PC-3 (cell line): ENCODE data around the gene PEX10. TPM values are rescaled to one million over a fixed set of nuclear protein-coding genes. Genes with fewer than 3 reads are reported as not detected.

Experiments
- ATAC-seq: fragments of 200-7000 bp; cut with Tn5 transposase; 2 replicates; pipeline ENCODE4 v1.9.1; 2020; ENCODE audit warnings: mild to moderate bottlenecking, moderate library complexity
- BruUV-seq: library from RNA; stranded (reverse); fragments of 400-500 nt; replicated peaks from 2 replicates; lab custom pipeline; 2021; lab: Mats Ljungman, UMichigan
- CTCF ChIA-PET: fragments of 300-600 bp; sonication (Branson Sonifier 250); formaldehyde crosslinking; loops from one replicate; lab custom pipeline; 2022; ENCODE audit warnings: antibody characterized with exemption; lab: Charles Lee
- POLR2A ChIA-PET: fragments of 300-600 bp; sonication (Branson Sonifier 250); formaldehyde crosslinking; loops from one replicate; lab custom pipeline; 2022; ENCODE audit warnings: antibody characterized with exemption; ENCODE audit not compliant: unreplicated experiment; lab: Charles Lee
- DNase-seq: peaks from one replicate; pipeline ENCODE4 v3.0.0-alpha.2; 2015
- H2AFZ ChIP-seq: fragments of 300-600 bp; sonication (generic); 2 replicates; pipeline ENCODE4 v1.6.0; 2016; ENCODE audit warnings: antibody characterized with exemption, low read length
- H3F3A ChIP-seq: fragments of 300-600 bp; sonication (generic); one replicate; pipeline ENCODE4 v1.6.0; 2017; ENCODE audit warnings: antibody characterized with exemption, low read length, control low read depth, mild to moderate bottlenecking; ENCODE audit not compliant: unreplicated experiment
- H3K27ac ChIP-seq: fragments of 300-600 bp; sonication (generic); 2 replicates; pipeline ENCODE4 v1.5.1; 2016; ENCODE audit warnings: mild to moderate bottlenecking, low read length
- H3K27me3 ChIP-seq: fragments of 300-600 bp; sonication (generic); 2 replicates; pipeline ENCODE4 v1.6.1; 2016; ENCODE audit warnings: low read length, mixed read lengths
- H3K36me3 ChIP-seq: fragments of 300-600 bp; sonication (generic); 2 replicates; pipeline ENCODE4 v1.6.1; 2016; ENCODE audit warnings: low read depth, mixed run types, low read length, mixed read lengths
- H3K4me1 ChIP-seq: fragments of 300-600 bp; sonication (generic); 2 replicates; pipeline ENCODE4 v1.5.1; 2016; ENCODE audit warnings: low read length; ENCODE audit not compliant: insufficient read depth
- H3K4me2 ChIP-seq: fragments of 300-600 bp; sonication (generic); 2 replicates; pipeline ENCODE4 v1.6.0; 2016; ENCODE audit warnings: low read length
- H3K4me3 ChIP-seq: fragments of 300-600 bp; sonication (generic); 2 replicates; pipeline ENCODE4 v1.5.1; 2016; ENCODE audit warnings: mild to moderate bottlenecking, low read length, mixed read lengths
- H3K79me2 ChIP-seq: fragments of 300-600 bp; sonication (generic); 2 replicates; pipeline ENCODE4 v1.6.1; 2017; ENCODE audit warnings: low read length, mixed read lengths
- H3K9ac ChIP-seq: fragments of 300-600 bp; sonication (generic); 2 replicates; pipeline ENCODE4 v1.6.0; 2016; ENCODE audit warnings: mild to moderate bottlenecking, low read length
- H3K9me2 ChIP-seq: fragments of 300-600 bp; sonication (generic); replicated peaks from 2 replicates; pipeline ENCODE4 v1.6.1; 2016; ENCODE audit warnings: mixed run types, low read length, mixed read lengths
- H3K9me3 ChIP-seq: fragments of 300-600 bp; sonication (generic); 2 replicates; pipeline ENCODE4 v1.6.1; 2016; ENCODE audit warnings: low read length, mixed read lengths
- H4K20me1 ChIP-seq: fragments of 300-600 bp; sonication (generic); 2 replicates; pipeline ENCODE4 v1.6.1; 2016; ENCODE audit warnings: low read length, mixed read lengths
- CTCF ChIP-seq: fragments of 300-600 bp; sonication (generic); conservative IDR thresholded peaks from 2 replicates; pipeline ENCODE4 v1.5.1; 2017; ENCODE audit warnings: antibody characterized with exemption, low read depth, mild to moderate bottlenecking, low read length
- EZH2 ChIP-seq: fragments of 300-600 bp; sonication (generic); IDR thresholded peaks from one replicate; pipeline ENCODE4 v1.6.1; 2017; ENCODE audit warnings: antibody characterized with exemption, mild to moderate bottlenecking, low read length; ENCODE audit not compliant: unreplicated experiment
- EZH2phosphoT487 ChIP-seq: fragments of 300-600 bp; sonication (generic); IDR thresholded peaks from 2 replicates; pipeline ENCODE4 v1.6.1; 2018; ENCODE audit warnings: mild to moderate bottlenecking, antibody characterized with exemption, low read length, borderline replicate concordance
- intact Hi-C: fragments of 100-400 bp; cut with micrococcal nuclease; formaldehyde crosslinking; loops from 2 replicates; pipeline ENCODE4 v1.9.0; 2023
- total RNA-seq: library from RNA; depleted of rRNA; stranded (reverse); fragments of >200 nt; gene quantifications from 2 replicates; pipeline ENCODE4 v1.2.3, GENCODE V29; 2014

Gene PEX10
- total RNA-seq, 1 experiment from 2014 or later, result 100 TPM

DNA sequence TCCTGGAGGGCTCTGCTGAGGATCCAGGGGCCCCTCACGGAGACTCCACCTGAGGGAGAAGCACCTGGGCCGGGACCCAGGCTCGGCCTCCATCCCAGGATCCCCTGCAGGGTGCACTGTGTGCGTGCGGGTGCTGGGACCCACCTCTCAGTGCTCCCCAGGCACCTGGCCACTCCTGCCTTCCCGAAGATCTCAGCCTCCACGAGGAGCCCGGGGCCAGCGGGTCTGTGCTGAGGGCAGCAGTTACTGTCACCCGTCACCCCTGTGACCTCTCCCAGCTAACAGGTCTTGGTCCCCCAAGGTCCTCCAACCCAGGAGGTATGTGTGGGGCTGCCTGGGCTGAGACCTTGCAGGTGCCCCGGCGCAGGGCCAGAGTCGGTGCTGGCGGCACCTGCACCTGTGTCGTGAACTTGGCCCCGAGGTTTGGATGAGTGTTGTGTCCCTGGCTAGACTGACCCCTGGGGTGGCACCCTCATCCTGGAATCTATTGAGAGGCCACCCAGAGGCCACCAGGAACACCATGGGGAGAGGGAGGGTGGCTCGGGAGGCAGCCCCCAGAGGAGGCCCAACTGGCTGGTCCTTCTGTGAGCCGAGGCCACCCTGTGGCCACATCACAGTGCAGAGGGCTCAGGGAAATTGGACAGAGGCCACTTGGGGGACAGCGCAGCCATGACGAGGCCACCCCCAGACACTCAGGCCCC is 38.7 kb downstream of the PEX10 start:
- intact Hi-C loops, result no loop called here
- TF ChIP-seq CTCF, result no peak
- TF ChIP-seq EZH2, result no peak
- TF ChIP-seq EZH2phosphoT487, result no peak
- ATAC-seq (no peak), DNase-seq (no peak)
- Histone ChIP-seq H3K79me2 (no peaks in the 10 kb centered on the region), H2AFZ (no peak overlapping the region), H3K36me3 (no peaks in the 10 kb centered on the region), H4K20me1 (no peaks in the 10 kb centered on the region), H3K4me3 (no peak overlapping the region), H3K27ac (no peak overlapping the region), H3K4me2 (no peak overlapping the region), H3K9me3 (no peaks in the 10 kb centered on the region), H3K27me3 (no peaks in the 10 kb centered on the region), H3K4me1 (peaks cover 12% of the 10 kb centered on the region), H3F3A (no peaks in the 10 kb centered on the region), H3K9me2 (no peaks in the 10 kb centered on the region), H3K9ac (no peak overlapping the region)
- ChIA-PET POLR2A (no interaction called here), CTCF (no interaction called here)
- no TSS peak for BruUV-seq

DNA sequence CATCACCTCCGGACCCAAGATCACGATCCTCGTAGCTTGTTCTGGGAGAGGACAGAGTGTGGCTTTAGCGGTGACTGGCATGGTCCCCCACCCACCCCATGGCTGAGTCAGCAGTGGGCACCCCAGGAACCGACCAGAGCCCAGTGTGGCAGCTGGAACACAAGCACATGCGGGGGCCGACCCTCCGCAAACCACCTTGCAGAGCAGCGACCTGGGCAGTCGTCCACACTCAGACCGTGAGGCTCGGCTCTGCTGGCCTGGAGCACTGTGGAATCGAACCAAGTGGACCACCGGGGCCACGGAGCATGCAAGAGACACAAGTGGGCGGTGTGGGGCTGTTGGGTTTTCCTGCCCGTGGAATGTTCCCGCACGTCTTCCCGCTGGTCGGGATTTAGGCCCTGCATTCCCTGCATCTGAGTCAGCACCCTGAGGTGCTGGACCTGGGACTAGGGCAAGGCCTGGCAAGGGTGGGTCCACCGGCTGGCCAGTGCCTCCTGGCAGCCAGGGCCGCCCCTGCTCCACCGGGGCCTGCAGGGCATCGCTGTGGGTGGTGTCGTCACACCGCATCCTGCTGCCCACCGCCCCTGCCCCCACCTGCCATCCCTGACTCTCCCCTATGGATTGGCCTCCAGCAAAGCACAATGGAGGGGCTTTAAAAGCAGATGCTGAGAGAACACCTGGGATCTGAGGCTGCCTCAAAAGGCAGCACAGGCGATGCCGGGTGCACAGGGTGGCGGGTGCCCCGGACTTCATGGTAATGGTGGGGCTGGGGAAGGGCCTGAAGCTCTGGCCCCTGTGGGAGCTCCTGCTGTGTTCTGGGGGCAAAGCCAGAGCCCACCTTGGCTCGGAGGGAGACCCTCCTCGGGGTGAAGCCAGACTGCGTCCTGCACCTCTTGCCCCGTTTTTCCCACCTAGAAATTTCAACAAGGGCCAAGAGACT is 39.5 kb downstream of the PEX10 start:
- Histone ChIP-seq H3K9ac (no peak overlapping the region), H3K27me3 (no peaks in the 10 kb centered on the region), H3K79me2 (no peaks in the 10 kb centered on the region), H4K20me1 (no peaks in the 10 kb centered on the region), H3K4me3 (no peak overlapping the region), H3K36me3 (no peaks in the 10 kb centered on the region), H3K27ac (no peak overlapping the region), H3F3A (no peaks in the 10 kb centered on the region), H3K9me2 (no peaks in the 10 kb centered on the region), H3K4me2 (peak overlapping the region; percentile 21; the same call in 1 of the 2 replicates), H3K4me1 (peaks cover 12% of the 10 kb centered on the region), H3K9me3 (no peaks in the 10 kb centered on the region), H2AFZ (no peak overlapping the region)
- intact Hi-C loops, result no loop called here
- BruUV-seq, result no TSS peak
- POLR2A ChIA-PET, result no interaction called here
- CTCF ChIA-PET, result no interaction called here
- DNase-seq, result peak; percentile 77
- ATAC-seq, result peak; percentile 76
- TF ChIP-seq EZH2phosphoT487 (no peak), CTCF (no peak), EZH2 (no peak)
